ENCODE results near the gene RASGRP1. TPM values are rescaled to one million over a fixed set of nuclear protein-coding genes. Genes with fewer than 3 reads are reported as not detected.
A peak's percentile ranks its signal among the peaks of the same experiment; 100 is the strongest.
"Not testable (repeated sequence)": the region's sequence is repeated elsewhere in the genome, so short reads cannot be mapped to it uniquely, and the experiment has no call there.

RASGRP1 gene
- total RNA-seq: 1.8 TPM

DNA sequence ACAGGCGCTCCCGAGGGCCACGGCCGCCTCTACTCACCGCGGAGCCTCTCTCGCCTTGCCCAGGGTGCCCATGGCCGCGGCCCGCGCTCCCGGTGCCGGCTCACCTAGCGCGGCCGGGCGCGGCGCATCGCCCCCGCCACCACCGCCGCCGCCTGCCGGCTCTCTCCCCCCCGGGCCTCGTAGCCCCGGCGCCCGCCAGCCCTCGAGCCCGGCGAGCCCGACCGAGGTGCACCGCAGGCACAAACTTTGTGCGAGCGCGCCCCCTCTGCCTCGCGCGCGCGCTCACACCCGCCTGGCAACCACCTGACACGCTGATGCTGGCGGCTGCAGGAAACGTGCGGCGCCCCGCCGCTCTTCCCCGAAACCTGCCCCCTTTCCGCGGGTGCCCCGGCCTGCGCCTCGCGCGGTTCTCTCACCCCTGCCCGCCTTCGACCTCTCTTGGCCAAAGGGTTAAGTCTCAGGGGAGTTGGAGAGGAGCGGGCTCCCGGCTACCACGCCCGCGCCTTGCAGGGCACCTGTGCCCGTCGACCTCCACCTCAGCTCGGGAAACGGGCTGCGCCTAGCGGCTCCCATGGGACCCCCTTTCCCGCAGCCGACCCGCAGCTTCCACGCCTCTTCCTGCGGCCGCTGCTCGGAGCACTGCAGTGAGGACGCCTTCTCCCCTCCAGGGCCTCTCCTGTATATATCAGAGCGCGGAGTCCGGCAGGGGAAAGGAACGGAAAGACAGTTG, at the start of gene RASGRP1:
RASGRP1 (minus strand) TSS at position 258 of the 730 bp plus-strand sequence; CDS start at position 72, 186 bp downstream.
- DNase-seq (ENCODE audit: low spot score): peak; percentile 62

DNA sequence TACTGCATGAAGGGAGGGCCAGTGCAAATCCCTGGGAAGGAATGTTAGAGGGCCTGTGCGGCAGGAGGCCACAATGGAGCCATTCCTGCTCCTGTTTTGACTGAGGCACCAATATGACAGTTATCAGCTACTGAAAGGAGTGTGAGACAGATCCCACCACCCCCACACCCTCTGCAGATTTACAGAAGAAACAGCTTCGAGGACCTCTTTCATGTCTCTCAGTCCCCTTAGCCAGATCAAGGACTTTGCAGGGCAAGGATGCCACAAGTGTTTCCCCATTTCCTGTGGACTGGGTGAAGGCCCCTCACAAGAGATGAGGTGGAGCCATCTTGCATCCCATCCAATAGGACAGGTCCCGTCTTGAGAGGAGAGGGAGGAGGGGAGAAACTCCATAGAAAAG, 48.5 kb upstream of the RASGRP1 start:
- DNase-seq (ENCODE audit: low spot score): no peak

DNA sequence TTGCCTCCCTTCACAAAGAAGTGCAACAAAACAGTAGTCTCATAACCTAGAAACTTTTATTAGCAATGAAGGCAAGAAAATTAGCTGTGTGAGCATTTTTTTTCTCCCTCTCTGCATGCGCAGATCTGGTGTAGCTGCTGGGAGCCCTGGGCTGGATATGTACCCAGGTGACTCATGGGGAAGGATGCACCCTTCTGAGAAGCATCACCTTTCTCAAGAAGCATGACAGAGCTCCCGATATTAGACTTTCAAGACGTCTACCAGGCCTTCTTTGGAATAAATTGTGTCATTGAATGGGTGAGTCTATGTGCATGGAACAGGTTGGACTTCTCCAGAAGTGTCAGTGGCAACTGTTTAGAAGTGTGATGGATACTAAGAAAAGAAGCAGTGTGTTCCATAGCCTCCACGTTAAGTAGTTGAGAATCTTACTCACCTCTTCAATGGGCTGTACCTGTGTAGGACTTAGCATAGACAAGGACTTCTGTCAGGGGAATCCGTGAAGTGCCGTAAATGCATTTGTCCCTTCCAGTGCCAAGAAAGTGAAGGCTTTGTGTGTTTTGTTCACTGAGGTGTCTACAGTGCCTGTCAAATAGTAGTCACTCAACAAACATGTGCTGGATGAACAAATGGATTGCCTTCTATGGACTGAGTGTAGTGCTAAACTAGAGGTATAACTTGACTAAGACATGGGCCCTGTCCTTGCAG, 47.7 kb upstream of the RASGRP1 start:
- DNase-seq (ENCODE audit: low spot score): no peak

DNA sequence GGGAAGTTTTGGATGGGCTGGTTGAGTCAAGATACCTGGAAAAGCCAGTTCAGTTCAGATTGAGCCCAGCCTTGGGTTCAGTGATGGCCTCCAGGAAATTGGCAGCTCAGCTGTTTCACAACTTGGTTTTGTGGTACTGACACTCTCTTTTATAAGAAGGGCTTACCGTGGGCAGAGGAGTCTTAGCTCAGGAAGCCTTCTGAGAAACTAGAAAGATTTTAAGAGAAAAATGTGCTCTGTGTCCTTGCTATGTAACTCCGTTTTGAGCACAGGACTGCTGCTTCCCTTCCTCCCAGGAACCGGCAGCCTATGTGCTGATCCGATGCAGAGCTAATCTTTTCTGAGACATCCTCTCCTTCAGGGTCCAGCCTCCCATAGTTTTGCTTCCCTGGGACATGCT, 46.6 kb upstream of the RASGRP1 start:
- DNase-seq (ENCODE audit: low spot score): no peak

DNA sequence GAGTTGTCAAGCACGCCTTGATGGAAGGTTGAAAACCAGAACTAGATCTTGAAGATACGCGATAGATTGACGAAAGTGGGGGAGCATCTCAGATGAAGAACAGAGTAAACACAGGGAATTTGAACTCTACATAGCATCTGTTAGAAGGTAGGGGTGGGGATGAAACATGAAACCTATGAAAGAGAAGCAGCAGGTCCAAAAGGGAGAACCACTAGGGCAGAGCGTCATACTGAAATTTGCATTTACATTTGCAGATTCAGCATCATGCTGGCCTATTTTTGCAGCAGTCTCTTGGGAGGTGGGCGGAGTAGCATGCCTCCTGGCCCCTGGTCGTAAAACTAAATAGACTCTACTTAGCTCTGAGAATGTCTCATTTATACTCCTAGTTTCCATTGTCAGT, 46.1 kb upstream of the RASGRP1 start:
- DNase-seq (ENCODE audit: low spot score): no peak

DNA sequence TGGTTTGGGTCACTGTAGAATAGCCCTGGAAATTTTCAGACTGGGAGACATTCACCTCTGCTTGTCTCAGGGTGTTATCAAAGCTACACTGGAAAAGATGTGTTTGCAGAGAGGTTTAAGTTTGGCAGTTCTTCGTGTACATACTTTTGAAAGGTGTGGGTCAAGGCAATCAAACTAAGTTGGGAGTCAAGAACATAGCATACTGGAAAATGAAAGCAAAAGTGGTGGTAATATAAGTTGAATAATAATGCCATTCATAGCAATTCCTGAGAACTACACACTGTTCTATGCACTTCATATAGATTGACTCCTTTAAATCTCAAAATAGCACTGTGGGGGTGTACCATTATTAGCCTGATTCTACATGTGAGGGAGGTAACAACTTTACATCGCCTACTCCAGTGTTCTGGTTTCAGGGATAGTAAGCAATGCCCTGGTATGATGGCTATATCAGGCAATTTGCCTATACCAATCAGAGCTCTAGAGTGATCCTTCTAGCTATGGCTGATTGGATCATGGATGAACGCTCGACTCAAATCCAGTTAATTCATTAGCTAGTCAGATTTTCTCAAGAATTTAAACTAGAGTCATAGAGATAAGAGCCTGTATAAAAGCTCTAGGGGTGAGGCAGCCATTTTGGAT, 44.6 kb upstream of the RASGRP1 start:
- DNase-seq (ENCODE audit: low spot score): no peak

DNA sequence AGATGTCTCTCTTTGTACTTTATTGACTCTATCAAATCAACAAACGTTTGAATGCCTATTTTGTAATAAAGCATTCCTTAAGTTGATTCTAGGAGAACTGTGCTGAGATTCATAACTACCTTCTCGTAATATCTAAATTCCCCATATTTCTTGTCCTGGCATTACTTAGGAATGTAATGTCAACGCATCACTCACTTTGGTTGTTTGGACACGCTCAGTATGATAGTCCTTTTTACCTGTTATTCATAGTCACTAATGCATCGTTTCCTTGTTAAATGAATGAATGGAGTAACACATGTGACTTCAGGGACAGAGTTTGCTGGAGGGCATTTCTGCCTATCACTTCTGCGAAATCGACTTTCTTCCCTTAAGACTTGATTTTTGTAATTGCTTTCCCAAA, 44.1 kb upstream of the RASGRP1 start:
- no peak for DNase-seq (ENCODE audit: low spot score)

DNA sequence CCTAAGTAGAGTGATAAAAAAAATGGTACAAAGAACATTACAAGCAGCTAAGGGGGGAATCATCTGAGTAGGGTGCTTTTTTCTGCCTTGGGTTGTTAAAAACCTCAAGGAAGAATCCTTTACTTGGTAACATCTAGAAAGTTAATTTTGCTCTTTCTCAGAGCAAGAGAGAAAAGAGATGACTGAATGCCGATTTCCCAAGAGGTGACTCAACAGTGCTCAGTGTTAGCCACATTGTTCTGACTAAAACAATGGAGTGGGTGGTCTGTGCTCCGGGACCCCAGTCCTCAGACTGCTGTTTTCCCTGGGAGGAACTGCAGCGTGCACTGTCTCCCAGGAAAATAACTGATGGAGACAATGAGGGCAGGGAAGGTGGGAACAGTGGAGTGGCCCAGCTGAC, 41.1 kb upstream of the RASGRP1 start:
- no peak for DNase-seq (ENCODE audit: low spot score)

DNA sequence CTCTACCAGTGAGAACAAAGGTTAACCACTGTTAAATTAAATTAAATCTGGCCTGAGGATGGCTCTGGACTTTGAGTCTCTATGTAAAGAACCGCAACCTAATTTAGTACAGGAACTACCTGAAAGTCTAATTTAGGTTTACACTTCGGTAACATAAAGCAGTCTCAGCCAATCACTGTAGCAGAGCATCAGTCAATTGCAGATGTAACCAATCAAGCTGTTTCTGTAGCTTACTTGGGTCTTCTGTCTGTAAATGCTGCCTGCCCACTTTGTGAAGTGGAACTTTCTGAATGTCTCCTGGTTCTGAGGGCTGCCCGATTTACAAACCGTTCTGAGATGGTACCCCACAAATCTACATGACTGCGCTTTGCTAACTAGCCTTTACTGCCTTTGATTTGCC, 39.1 kb upstream of the RASGRP1 start:
- DNase-seq (ENCODE audit: low spot score): no peak

DNA sequence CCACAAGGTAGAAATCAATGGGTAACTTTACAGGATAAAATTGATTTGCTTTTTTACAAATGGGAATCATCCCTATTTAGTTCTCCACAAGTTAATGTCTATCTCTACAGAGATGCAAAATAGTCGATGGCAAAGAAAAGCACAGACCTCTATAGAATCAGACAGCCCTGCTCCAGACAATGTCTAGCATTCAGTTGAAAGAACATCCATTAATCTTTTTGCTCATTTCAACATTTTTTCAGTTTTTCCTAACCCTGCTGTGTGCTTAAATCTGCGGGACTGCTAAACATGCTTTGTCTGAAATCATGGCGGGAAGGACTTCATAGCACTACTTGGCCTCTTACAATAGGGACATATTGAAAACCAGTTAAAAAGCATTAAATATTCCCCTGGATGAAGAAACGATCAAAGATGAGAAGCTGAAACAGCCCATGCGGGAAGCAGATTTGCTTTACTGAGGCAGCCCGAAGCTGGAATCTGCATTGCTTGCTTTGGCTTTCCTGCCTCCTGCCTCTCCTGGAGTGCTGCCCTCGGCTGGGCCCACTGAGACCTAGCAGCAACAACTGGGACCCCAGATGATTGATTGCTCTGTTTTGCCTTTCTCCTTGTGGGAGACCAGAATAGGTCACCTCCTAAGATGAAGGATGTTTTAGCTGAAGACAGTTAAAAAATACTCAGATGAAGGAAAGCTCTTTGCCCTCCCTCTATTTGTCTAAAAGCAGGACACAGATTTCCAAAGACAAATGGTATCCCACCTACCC, 38.5 kb upstream of the RASGRP1 start:
- no peak for DNase-seq (ENCODE audit: low spot score)

DNA sequence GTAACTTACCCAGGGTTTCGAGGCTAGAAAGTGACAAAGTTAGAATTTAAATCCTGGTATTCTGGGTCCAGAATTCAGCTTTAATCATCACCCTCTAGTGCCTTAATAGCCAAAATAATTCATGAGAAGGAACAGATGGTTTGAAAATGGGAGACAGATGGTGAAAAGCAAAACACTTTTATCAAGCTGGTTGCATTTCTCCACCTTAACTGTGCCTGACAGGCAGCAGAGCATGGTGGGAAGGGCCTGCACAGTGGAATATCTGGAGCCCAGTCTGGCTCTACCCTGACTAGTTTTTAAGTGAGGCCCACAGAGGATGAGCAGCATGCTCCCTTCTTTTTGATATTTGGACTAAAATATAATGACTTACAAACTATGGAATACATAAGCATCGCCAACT, 35.6 kb upstream of the RASGRP1 start:
- no peak for DNase-seq (ENCODE audit: low spot score)

DNA sequence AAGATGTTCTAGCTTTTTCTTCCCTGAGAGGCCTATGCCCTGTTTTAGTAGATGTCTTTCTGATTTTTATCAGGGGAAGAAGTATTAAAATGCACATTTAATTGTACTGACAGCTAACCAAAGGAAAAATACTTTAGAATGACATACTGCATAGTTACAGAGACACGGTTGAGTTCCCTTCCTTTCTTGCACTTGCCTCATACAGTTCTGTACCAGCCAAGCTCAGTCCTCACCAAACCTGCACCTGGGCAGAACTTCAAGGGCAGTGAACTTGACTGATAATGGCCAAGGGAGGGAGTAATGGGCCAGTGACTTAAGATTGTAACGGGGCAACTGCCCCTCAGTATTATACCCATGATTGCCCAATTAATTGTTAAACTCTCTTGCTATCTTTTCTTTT, 34.1 kb upstream of the RASGRP1 start:
- DNase-seq (ENCODE audit: low spot score): no peak

DNA sequence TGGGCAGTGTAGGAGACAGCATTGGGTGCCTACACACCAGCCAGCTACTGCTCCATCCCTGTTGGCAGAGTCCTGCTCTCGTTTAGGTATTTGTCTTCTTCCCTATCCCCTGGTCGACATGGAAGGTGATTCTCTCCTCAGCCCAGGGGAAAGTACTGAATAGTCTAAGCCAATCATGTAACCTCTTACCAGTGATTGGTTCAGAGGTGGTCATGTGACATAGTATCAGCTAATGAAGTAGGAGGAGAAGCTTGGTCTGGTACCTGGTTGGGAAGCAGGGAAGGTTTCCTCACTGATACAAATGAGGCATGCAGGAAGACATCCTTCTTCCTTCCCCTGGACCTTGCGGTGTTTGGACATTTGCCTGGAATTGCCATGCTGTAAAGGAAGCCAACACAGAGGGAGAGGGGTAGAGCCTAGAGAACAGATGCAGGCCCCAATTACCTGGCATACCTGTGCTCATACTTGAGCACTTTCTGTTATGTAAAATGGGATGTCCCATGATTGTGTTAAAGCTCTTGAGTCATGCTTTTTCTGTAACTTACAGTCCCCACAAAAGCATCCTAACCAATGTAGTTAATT, 32.7 kb upstream of the RASGRP1 start:
- DNase-seq (ENCODE audit: low spot score): no peak

DNA sequence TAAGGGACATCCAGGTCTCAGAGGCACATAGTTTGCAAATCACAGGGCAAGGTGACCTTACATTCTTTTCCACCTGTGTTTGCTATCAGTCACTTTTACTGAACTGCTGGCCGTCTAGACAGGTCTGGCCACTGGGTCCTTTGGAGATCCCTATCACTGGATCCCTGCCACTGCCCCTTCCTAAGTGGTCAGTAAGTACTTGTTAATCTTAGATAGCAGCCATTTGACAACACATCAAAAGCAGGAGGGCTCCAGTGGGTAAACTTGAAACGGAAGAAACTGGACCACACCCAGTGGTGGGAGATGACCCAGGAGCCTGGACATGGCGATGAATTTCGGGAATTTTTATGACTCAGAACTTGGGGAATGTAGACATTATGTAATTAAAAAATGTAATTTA, 28.9 kb upstream of the RASGRP1 start:
- DNase-seq (ENCODE audit: low spot score): no peak

DNA sequence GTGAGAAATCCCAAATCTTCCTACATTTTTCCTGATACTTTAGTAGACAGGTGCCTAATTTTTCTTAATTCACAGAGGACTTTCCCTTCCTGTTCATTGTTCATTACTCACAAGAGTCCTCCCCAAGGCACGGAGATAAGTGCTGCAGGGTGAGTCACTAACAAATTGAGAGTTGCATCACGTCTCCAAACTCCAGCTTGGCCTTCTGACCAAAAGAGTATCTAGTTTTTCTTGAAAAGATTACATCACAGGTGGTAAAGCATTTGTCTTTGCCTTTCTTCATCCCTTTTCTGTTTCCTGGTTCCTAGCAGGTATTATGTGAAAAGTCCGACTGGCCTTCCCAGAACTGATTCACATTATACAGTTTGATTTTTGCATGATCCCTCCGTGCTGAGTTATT, 24.9 kb upstream of the RASGRP1 start:
- peak; percentile 49 for DNase-seq (ENCODE audit: low spot score)

DNA sequence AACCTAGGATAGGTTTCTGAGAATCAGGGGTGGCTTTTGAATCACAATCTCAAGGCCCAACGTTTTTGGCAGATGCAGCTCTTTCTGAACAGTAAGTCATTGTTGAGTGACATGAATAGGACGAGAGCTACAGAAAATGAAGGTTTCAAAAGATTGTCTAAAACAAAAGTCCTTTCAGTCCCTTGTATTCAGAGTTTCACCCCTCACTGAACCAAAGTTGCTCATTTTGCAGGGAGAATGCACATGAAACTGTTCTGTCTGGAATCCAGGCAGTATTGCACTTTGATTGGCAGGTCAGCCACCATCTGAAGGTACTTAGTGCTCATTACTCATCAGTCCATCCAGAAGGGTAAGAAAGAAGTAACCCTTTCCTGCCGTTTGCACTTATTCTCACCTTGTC, 24.1 kb upstream of the RASGRP1 start:
- DNase-seq (ENCODE audit: low spot score): no peak

DNA sequence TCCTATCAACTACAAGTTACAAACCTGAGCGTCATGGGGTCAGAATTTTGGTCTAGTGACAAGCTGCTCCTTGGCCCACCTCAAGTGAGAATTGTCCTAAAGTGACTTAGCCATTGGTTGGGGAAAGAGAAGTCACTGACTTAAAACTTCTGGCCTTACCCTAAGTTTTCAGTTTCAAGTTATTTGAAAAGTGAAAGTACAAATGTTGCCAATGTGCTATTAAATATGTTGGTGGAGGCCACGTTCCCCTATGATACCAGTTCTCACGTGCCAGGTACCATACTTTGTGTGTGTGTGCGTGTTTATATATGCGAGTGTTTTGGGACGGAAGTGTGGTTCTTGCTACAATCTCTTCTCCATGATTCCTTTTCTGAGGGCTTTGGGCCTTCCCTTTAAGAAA, 22.6 kb upstream of the RASGRP1 start:
- no peak for DNase-seq (ENCODE audit: low spot score)

DNA sequence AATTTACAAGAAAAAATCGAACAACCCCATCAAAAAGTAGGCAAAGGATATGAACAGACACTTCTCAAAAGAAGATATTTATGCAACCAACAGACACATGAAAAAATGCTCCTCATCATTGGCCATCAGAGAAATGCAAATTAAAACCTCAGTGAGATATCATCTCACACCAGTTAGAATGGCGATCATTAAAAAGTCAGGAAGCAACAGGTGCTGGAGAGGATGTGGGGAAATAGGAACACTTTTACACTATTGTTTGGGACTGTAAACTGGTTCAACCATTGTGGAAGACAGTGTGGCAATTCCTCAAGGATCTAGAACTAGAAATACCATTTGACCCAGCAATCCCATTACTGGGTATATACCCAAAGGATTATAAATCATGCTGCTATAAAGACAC, 21.4 kb upstream of the RASGRP1 start:
- not testable (repeated sequence) for DNase-seq (ENCODE audit: low spot score)

DNA sequence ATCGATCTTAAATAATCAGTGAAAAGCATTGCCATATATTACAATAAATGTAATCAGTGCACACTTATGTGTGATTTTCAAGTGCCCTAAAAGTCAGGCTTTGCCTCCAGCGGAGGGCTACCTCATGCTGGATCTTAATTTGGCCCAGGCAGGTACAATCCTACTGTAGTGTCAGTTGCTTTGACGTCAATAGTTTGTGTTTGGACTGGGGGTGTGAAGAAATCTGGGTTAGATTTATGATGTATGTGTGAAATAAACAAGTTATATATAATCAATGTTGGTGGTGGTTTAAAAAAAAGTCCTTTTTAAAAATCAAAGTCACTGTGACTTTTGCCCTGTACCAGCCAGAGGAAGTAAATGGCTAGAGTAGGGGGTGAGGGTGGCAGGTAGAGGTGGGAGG, 14.0 kb upstream of the RASGRP1 start:
- no peak for DNase-seq (ENCODE audit: low spot score)

DNA sequence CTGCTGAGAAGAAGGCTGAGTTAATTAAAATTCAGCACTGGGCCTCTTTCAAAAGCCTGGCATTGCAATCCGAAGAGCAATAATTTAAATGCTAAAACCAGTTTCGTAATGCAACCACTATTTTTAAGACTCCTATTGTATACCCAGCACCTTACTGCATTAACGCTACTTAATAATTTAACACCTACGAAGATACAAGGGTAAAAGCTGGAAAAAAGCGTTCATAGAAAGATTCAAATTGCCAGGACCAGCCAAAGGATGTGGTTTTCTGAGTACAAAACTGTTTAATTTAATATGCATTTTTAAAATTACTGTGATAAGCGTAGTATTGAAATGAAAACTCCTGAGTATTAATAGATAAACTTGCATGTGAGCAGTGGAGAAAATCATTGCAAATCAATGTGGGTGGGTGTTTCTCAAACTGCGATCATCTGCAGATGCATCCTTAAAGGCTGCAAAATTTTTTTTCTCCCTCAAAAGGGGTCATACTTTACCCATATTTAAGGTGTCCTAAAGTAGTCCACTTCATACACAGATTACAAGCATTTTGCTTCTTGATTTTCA, 12.9 kb upstream of the RASGRP1 start:
- DNase-seq (ENCODE audit: low spot score): no peak

DNA sequence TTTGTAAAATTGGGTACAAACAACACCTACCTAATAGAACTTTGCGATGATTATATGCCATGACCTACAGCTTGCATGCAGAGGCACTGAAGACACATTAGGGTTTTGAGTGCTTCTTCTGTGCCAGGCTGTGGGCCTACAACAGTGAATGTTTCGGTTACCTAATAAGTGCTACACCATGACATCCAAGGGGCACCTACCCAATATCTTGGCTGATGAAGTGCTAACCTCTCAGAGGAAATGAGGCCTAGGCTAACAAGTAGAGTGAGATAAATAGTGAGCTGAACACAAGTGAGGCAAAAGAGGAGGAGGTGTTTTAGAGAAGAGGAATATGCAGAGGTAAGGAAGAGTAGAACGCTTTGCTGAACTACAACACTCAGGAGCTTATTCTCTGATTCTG, 12.2 kb upstream of the RASGRP1 start:
- DNase-seq (ENCODE audit: low spot score): no peak

DNA sequence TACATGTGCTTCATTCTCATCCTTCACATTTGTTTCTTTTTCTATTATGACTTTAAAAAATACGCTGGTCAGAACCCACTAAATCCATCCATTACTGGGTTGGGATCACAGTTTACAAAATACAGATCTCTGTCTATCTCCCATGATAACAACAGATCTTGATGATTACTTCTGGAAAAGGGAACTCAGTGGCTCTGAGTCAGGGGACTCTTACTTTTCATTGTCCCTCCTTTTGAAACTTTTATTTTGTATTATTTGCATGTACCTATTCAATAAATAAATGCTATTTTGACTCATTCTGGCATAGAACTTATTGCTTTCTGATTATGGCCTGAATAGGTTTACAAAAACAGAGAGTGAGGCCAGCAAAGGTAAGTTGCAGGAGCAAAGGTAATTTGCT, 11.6 kb upstream of the RASGRP1 start:
- DNase-seq (ENCODE audit: low spot score): no peak
